Heart right ventricle (tissue), 16 donors: ENCODE measurements around the gene MIGA1. TPM values are rescaled to one million over a fixed set of nuclear protein-coding genes. Genes with fewer than 3 reads are reported as not detected.

Experiments used
- ATAC-seq, 8 donors: fragments of 200-7000 bp; cut with Tn5 transposase; one replicate each; pipeline ENCODE4 v1.9.1; 2020; ENCODE audit warnings: mild to moderate bottlenecking in 8 of 8, moderate library complexity in 8 of 8, moderate number of reproducible peaks in 1 of 8
- DNase-seq, 2 donors: peaks; one replicate each; pipeline ENCODE4 v3.0.0-alpha.2; 2020
- H3K27ac ChIP-seq, 10 donors: fragments of 200-600 bp; sonication (generic) in 2 of 10; one replicate each; pipeline versions ENCODE4 v1.5.0 to v1.8.0; 2020 to 2022; ENCODE audit warnings: mild to moderate bottlenecking in 3 of 10
- H3K27me3 ChIP-seq, 7 donors: fragments of 200-600 bp; one replicate each; pipeline ENCODE4 v1.8.0; 2021 to 2022; ENCODE audit warnings: mild to moderate bottlenecking in 2 of 7
- H3K36me3 ChIP-seq, 9 donors: fragments of 200-600 bp; sonication (generic) in 1 of 9; one replicate each; pipeline versions ENCODE4 v1.5.0 to v1.8.0; 2020 to 2022; ENCODE audit warnings: mild to moderate bottlenecking in 2 of 9
- H3K4me1 ChIP-seq, 9 donors: fragments of 200-600 bp; sonication (generic) in 1 of 9; one replicate each; pipeline versions ENCODE4 v1.5.0 to v1.8.0; 2020 to 2022; ENCODE audit warnings: mild to moderate bottlenecking in 4 of 9
- H3K4me3 ChIP-seq, 10 donors: fragments of 200-600 bp; sonication (generic) in 2 of 10; one replicate each; pipeline versions ENCODE4 v1.5.0 to v1.8.0; 2020 to 2022; ENCODE audit warnings: mild to moderate bottlenecking in 7 of 10, moderate library complexity in 2 of 10
- H3K9me3 ChIP-seq, 11 donors: fragments of 200-600 bp in 10 of 11; sonication (generic) in 2 of 11; one replicate each; pipeline versions ENCODE4 v1.5.0 to v1.8.0; 2013 to 2022; ENCODE audit warnings: mild to moderate bottlenecking in 2 of 11, control low read depth in 1 of 11, moderate library complexity in 1 of 11
- WGBS, 2 donors: extraction: QIAGEN DNeasy Blood & Tissue Kit; methylation state at CpG; one replicate each; pipeline ENCODE4 v1.1.7; 2013; ENCODE audit warnings: inconsistent platforms in 1 of 2; 5-methylcytosine and 5-hydroxymethylcytosine counted together
- intact Hi-C, 10 donors: fragments of 100-400 bp; cut with DNase I; formaldehyde crosslinking; loops; one replicate each; pipeline versions ENCODE4 v1.11.1 to v1.14.2; 2022
- polyA plus RNA-seq, 2 donors: library from polyadenylated mRNA; stranded (reverse); fragments of 200-250 nt; gene quantifications; one replicate each; pipeline ENCODE4 v1.2.3, GENCODE V29; 2013
- total RNA-seq, 10 donors: library from RNA; stranded (reverse); fragmentation: NEBNext Ultra II Directional in 3 of 10; extraction: Animal tissue kit (Norgen Biotek cat#: 25700) in 3 of 10; gene quantifications; one replicate each; pipeline versions ENCODE4 v1.2.1 to v1.2.4, GENCODE V29; 2021 to 2023
- TF ChIP-seq, protein P1 (sequence below), 9 donors: fragments of 200-600 bp; sonication (generic) in 2 of 9; IDR thresholded peaks; one replicate each; pipeline versions ENCODE4 v1.5.0 to v1.8.0; 2021 to 2022; ENCODE audit warnings: antibody characterized with exemption in 9 of 9, mild to moderate bottlenecking in 5 of 9, moderate library complexity in 1 of 9
- donor health status: Arrhythmogenic right ventricular cardiomyopathy.
- donor health status: ischemic (EF 13 %, LVEDD 7.1; RV severe dilation, severe dysfunction).
- donor health status: healthy with polysubstance abuse.
- donor health status: DM: no; HTN: yes; CAD: no.
- donor health status: DM: no; HTN: no; CAD: no.
- donor health status: ischemic (EF 25% LVEDD 6.9; RV normal size, moderate dysfunction).
- donor health status: ischemic (EF 25% LVEDD 5.7; RV mildly dilated, moderate dysfunction).
- donor health status: healthy.
- donor health status: DM: yes; HTN: yes; CAD: no.
- donor health status: Ischemic cardiomyopathy.
- donor health status: ischemic (EF 35%, LVEDD 5.7; RV mildly dilated, moderate dysfunction).
- donor health status: nonischemic (EF 11% LVEDD 7.7; RV severe dilation, severe dysfunction).
- donor health status: DM: yes; HTN: yes; CAD: no.
- donor health status: PGD.
- donor health status: ischemic (EF 29% LVEDD 5.4; RV normal size, mild dysfunction).
- donor health status: nonischemic (EF 23%, LVEDD 6.1; RV moderate dilation, normal function).

MIGA1 gene
- total and polyA plus RNA-seq, 12 donors = 2.4 to 14.8 (median 11.5) TPM

- H3K4me1 ChIP-seq = peaks cover 0 to 55% (median 38%) of the 10 kb centered on the region in 9 donors
- peak overlapping the region in 3 of 10 donors; percentile 2 to 95 (median 40) for H3K27ac ChIP-seq
- DNase-seq (no peak), ATAC-seq (no peak)
- no peaks in the 10 kb centered on the region for H3K36me3 ChIP-seq
- no peak overlapping the region for H3K4me3 ChIP-seq
- intact Hi-C loops = loop anchor here in 1 of 10 donors (10.0 kb wide), 1 partner anchor 48 kb away; no protein-coding TSS in a partner anchor
- H3K9me3 ChIP-seq = no peaks in the 10 kb centered on the region
- TF ChIP-seq, protein P1, sequence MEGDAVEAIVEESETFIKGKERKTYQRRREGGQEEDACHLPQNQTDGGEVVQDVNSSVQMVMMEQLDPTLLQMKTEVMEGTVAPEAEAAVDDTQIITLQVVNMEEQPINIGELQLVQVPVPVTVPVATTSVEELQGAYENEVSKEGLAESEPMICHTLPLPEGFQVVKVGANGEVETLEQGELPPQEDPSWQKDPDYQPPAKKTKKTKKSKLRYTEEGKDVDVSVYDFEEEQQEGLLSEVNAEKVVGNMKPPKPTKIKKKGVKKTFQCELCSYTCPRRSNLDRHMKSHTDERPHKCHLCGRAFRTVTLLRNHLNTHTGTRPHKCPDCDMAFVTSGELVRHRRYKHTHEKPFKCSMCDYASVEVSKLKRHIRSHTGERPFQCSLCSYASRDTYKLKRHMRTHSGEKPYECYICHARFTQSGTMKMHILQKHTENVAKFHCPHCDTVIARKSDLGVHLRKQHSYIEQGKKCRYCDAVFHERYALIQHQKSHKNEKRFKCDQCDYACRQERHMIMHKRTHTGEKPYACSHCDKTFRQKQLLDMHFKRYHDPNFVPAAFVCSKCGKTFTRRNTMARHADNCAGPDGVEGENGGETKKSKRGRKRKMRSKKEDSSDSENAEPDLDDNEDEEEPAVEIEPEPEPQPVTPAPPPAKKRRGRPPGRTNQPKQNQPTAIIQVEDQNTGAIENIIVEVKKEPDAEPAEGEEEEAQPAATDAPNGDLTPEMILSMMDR (IDR thresholded peaks at IDR 0.05) = no peak
- WGBS, 2 donors = 48 to 55% methylated on average over 1 of the region's 1 CpG
- H3K27me3 ChIP-seq = no peaks in the 10 kb centered on the region
These were observed 22.3 kb upstream of the MIGA1 start for GRCh38 chr1:77757066-77757584.

GRCh38 chr1:77757603-77758002 is 21.8 kb upstream of the MIGA1 start:
- DNase-seq (no peak), ATAC-seq (no peak)
- no peaks in the 10 kb centered on the region for H3K9me3 ChIP-seq
- H3K27me3 ChIP-seq = no peaks in the 10 kb centered on the region
- peak overlapping the region in 4 of 10 donors; percentile 93 to 98 (median 96) for H3K4me3 ChIP-seq
- TF ChIP-seq, protein P1 (IDR thresholded peaks at IDR 0.05) = no peak
- no peaks in the 10 kb centered on the region for H3K36me3 ChIP-seq
- peaks cover 0 to 55% (median 38%) of the 10 kb centered on the region in 9 donors for H3K4me1 ChIP-seq
- 48 to 58% methylated on average over 2 of the region's 2 CpGs for WGBS, 2 donors
- peak overlapping the region in 4 of 10 donors; percentile 20 to 95 (median 66) for H3K27ac ChIP-seq
- intact Hi-C loops = loop anchor here in 1 of 10 donors (10.0 kb wide), 1 partner anchor 47 kb away; no protein-coding TSS in a partner anchor

DNA sequence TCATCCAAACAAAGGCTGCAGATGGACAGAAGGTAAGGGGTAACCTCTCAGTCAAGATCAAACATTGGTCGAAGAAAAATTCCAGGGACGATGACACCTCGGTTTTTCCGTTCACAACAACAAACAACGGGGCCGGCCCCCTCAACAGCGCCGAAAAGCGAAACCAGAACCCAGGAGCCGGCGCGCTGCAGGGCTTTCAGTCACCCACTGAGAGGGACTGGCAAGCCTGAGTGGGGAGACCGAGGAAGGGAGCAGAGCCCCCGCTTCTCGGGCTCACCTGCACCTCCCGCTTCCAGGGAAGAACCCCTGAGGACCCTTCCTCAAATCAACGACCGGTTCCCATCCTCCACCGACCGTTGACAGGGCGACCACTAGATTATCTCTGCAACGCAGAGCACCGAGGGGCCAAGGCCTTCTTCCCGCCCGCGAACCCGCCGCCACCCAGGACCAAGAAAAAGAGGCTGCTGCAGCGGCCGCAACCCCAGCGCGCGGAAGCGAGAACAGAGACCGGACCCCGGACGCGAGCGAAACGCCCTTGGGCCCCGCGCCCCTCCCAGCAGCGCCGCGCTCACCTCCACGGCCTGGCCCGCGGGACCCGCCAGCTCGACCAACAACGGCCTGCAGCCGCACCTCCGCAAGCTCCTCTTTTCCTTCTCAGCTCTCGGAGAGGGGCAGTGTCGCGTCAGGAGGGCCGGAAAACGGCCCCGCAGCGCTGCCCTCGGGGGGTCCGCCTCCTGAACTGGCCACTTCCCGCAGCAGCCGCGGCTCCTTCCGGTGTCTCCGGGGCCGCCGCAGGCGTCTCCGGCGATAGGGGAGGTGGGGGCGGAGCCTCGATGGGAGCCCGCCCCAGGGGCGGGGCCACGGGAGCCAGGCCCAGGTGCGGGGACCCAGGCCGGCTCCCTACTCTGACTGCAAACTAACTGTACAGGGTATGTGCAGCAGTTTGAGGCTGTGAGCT is 20.1 kb upstream of the MIGA1 start, which contains the start of gene USP33:
TSS of gene USP33 (minus strand) at position 782 of the 958 bp plus-strand sequence. CDS start 18,155 bp downstream, outside the sequence.
- H3K27ac ChIP-seq = peak within 1 kb of the TSS; percentile 69 to 95 (median 92)
- no peaks in the 10 kb centered on the region for H3K36me3 ChIP-seq
- H3K27me3 ChIP-seq = no peaks in the 10 kb centered on the region
- intact Hi-C loops = loop anchor here in 1 of 10 donors (10.0 kb wide), 1 partner anchor 45 kb away; no protein-coding TSS in a partner anchor
- 1% methylated on average over 72 to 79 of the region's 79 CpGs for WGBS, 2 donors
- peak within 1 kb of the TSS; percentile 74 to 99 (median 92) for H3K4me3 ChIP-seq
- ATAC-seq (peak; percentile 98 to 99 (median 98)), DNase-seq (peak; percentile 85 to 91)
- TF ChIP-seq, protein P1 (IDR thresholded peaks at IDR 0.05) = peak in 2 of 9 donors; percentile 2 to 17
- H3K9me3 ChIP-seq = no peaks in the 10 kb centered on the region
- H3K4me1 ChIP-seq = peaks cover 0 to 48% (median 38%) of the 10 kb centered on the region in 9 donors

DNA sequence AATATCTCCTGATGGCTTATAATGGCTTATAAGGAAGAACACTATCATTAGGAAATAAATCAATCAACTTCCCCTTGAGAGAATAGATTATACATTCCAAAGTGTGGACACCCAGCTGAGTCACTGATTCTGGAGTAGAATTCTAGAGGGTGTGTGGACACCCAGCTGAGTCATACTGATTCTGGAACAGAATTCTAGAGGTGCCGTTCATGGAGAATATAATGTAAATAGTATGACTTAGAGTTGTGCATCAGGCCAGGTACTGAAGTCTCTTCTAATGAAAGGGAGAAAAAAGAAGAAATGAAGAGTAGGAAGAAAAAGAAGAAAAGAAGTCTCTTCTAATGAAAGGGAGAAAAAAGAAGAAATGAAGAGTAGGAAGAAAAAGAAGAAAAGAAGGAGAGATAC is 17.4 kb upstream of the MIGA1 start:
- TF ChIP-seq, protein P1 (IDR thresholded peaks at IDR 0.05) = no peak
- DNase-seq (no peak), ATAC-seq (no peak)
- 58 to 71% methylated on average over 1 of the region's 1 CpG for WGBS, 2 donors
- Histone ChIP-seq H3K36me3 (no peaks in the 10 kb centered on the region), H3K4me3 (no peak overlapping the region), H3K9me3 (no peaks in the 10 kb centered on the region), H3K27me3 (no peaks in the 10 kb centered on the region), H3K27ac (no peak overlapping the region), H3K4me1 (peaks cover 0 to 23% (median 17%) of the 10 kb centered on the region in 9 donors)
- intact Hi-C loops = no loop called here
